ENCODE results near the gene ARHGEF12.

ARHGEF12 gene

GRCh38 chr11:120516461-120517389, 180.5 kb downstream of the ARHGEF12 start:
- no peak for DNase-seq (ENCODE audit: low read depth, low spot score)

DNA sequence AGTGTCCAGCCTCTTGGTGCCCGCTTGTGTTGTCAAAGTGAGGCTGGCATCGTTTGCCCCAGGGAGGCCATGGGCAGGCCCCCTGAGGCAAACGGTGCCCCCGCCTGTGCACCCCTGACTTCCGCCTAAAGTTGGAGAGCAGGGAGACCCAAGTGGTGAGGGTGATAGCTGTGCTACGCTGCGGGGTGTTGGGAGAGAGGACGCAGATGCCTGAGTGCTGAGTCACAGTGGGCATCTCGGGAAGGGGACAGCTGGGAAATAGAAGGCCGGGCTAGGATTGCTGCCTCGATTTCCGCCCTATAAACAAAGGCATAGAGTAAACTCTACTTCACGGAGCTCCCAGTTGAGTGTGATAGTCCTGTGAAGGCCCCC, 181.2 kb downstream of the ARHGEF12 start:
- DNase-seq (ENCODE audit: low read depth, low spot score) = no peak

GRCh38 chr11:120517801-120518291, 181.6 kb downstream of the ARHGEF12 start:
- DNase-seq (ENCODE audit: low read depth, low spot score) = no peak

DNA sequence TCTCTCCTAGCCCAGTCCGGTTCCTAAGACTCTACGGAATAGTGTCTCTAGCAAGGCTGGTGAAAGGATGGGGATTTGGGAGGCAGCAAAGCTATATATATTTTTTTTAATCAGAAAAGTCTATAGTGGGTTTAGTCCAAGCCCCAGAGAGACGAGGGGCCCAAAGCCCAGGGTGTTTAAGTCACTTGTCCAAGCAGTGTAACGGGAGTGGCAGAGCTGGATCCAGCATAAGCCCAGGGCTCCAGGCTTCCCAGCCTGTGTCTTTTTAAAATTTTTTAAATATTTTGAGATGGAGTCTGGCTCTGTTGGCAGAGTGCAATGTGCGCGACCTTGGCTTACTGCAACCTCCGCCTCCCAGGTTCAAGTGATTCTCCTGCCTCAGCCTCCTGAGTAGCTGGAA, 182.1 kb downstream of the ARHGEF12 start:
- no peak for DNase-seq (ENCODE audit: low read depth, low spot score)

GRCh38 chr11:120519474-120519873, 183.3 kb downstream of the ARHGEF12 start:
- DNase-seq (ENCODE audit: low read depth, low spot score) = no peak

DNA sequence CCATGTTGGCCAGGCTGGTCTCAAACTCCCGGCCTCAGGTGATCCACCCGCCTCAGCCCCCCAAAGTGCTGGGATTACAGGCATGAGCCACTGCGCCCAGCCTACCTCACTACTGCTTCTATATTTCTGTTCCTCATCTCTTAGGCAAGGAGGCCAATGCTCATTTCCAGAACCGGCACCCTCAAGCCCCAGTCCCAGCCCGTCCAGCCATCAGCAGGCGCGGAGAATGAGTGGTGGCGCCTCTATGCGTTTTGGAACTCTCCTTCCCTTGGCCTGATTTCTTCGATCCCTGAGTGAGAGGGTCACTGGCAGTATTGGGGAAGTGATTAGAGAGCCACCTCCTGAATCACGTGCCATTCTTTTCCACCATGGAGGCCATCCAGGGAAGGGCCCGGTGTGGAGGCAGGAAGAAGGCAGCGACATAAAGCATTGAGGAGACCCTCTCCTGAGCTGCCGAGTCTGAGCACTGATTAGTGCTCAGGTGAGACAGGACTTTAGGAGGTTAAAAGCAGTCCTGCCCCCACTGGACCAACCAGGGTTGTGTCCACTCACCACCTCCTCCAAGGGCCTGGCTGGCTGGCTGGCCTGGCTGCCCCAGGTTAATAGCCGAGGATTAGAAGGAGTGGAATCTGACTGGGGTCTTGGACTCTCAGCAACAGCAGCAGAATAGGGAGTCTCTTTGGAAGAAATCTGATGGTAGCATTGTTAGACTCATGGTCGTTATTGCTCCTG, 184.0 kb downstream of the ARHGEF12 start:
- DNase-seq (ENCODE audit: low read depth, low spot score) = no peak

DNA sequence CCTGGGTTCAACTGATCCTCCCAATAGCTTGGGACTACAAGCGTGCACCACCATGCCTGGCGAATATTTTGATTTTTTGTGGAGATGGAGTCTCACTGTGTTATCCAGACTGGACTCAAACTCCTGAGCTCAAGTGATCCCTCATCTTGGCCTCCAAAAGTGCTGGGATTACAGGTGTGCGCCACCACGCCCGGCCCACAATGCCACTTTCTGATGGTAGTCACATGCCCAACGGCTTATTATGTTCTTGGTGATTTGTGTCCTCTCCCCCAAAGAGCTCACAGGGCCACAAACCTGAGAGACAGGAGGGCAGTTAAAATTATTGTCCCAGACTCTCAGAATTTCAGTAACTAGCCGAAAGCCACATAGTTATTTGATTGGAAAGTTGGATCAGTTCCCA, 185.0 kb downstream of the ARHGEF12 start:
- no peak for DNase-seq (ENCODE audit: low read depth, low spot score)

- DNase-seq (ENCODE audit: low read depth, low spot score) = no peak
Observed at GRCh38 chr11:120522021-120522420, 185.8 kb downstream of the ARHGEF12 start.

- DNase-seq (ENCODE audit: low read depth, low spot score) = no peak
Observed at GRCh38 chr11:120522736-120523135, 186.5 kb downstream of the ARHGEF12 start.

GRCh38 chr11:120523196-120523595, 187.0 kb downstream of the ARHGEF12 start:
- DNase-seq (ENCODE audit: low read depth, low spot score) = no peak

DNA sequence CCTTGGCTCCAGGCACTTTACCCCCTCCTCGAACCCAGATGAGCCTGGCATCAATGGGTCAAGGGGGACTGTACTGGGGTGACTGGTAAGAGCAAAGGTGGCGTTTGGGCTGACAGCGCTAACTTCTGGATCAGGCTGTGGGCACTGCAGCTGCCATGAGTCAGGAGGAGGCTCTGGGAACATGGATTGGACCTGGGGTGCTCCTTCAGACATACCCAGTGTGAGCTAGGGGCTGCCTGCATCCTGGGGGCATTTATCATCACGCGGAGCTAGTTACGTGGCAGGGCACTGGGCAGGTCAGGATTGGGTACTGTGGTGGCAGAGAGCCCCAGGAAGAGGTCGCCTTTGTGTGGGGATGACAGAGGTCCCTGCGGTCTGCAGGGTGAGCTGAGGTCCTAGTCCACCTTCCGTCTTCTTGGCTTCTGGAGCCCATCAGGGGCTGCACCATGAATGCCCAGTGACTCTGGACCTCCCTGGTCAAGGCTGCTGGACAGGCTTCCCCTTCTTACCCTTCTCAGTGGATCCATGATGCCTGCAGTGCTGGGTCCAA, 188.4 kb downstream of the ARHGEF12 start:
- DNase-seq (ENCODE audit: low read depth, low spot score) = no peak

DNA sequence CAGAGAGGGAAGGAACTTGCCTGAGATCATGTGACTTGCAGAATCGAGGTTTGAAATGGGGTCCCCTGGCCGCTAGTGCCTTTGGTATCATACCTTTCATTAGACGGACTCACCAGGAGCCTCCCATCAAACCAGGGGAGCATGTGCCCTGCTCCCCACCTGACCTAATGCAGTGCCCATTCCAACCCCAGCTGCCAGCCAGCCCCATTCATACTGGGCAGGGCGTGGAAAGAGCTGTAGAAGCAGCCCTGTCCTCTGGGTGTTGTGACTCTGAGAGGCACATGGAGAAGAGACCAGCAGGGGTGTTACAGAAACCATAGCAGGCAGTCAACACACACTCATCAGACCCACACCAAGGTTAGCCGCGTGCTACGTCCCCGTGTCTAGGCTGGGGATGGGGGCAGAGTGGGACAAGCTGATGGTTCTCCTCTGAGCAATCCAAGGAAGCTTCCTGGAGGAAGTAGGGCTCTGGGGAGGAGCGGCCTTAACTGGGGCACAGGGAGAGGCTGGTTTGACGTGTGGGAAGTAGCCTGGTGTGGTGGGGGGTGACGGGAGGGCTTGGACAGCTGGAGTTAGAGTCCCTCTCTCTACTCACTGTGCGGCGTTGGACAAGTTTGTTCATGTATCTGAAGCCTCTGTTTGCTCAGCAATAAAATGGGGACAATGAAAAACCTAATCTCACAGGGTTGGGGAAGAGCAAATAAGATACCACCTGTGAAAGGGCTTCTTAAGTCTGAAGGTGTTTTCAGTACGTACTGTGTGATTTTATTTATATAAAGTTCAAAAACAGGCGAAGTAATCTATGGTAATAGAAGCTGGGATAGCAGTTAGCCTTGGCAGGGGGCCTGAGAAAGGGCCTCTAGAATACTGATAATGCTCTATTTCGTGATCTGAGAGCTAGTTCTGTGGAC, 189.3 kb downstream of the ARHGEF12 start:
- DNase-seq (ENCODE audit: low read depth, low spot score) = no peak

DNA sequence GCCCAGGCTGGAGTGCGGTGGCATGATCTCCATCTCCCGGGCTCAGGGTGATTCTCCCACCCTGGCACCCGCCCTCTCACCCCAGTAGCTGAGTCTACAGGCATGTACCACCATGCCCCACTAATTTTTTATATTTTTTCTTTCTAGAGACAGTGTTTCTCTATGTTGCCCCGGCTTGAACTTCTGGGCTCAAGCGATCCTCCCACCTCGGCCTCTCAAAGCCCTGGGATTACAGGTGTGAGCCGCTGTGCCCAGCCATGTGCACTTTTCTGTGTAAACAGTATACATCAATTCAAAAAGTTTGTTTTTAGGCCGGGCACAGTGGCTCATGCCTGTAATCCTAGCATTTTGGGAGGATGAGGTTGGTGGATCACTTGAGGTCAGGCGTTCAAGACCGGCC, 190.0 kb downstream of the ARHGEF12 start:
- DNase-seq (ENCODE audit: low read depth, low spot score) = no peak

DNA sequence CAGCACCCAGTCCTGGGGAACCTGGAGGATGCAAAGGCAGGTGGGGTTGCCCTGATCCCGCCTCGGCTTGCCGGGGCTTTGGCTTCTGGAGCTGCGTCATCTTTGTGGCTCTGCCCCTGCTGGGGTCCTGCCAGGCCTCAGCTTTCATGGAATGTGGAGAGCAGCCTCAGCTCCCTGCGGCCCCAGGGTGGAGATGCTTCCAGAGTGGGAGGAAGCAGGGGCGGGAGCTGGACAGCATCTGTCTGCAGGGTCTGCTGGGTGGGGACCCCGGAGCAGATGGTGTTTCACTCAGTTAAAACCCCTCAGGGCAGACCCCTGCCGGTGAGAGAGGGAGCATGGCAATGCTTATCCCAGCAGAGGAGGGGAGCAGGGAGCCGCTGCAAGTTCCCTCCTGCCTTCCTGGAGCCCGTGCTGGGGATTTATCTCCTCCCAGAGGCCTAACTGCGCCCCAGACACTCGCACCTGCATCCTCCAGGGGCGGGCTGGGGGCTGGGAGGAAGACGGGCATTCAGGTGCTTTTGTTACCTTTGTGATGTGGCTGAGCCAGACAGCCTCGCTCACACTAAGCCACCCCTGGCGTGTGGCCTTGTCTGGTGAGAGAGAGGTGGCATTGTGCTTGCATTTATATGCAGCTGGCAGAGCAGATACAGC, 191.0 kb downstream of the ARHGEF12 start:
- no peak for DNase-seq (ENCODE audit: low read depth, low spot score)

GRCh38 chr11:120528749-120529148, 192.5 kb downstream of the ARHGEF12 start:
- no peak for DNase-seq (ENCODE audit: low read depth, low spot score)

GRCh38 chr11:120529214-120529613, 193.0 kb downstream of the ARHGEF12 start:
- DNase-seq (ENCODE audit: low read depth, low spot score) = no peak

DNA sequence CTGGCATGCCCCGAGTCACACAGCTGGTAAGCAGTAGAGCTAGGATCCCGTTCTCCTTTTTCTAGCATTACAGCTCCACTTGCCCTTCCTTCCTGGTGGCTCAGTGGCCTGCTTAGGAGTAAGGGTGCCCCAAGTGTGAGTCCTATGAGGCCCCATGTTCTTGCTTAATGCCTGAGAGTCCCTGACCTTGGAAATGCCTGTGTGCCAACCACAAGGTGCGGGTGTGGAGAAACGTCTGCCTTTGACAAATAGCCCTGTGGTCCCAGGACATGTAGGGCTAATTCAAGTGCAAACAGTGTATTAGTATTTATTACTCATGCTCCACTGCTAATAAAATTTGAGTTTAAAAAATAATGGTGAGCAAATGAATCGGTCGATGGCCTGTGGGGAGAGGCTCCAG, 193.7 kb downstream of the ARHGEF12 start:
- no peak for DNase-seq (ENCODE audit: low read depth, low spot score)

DNA sequence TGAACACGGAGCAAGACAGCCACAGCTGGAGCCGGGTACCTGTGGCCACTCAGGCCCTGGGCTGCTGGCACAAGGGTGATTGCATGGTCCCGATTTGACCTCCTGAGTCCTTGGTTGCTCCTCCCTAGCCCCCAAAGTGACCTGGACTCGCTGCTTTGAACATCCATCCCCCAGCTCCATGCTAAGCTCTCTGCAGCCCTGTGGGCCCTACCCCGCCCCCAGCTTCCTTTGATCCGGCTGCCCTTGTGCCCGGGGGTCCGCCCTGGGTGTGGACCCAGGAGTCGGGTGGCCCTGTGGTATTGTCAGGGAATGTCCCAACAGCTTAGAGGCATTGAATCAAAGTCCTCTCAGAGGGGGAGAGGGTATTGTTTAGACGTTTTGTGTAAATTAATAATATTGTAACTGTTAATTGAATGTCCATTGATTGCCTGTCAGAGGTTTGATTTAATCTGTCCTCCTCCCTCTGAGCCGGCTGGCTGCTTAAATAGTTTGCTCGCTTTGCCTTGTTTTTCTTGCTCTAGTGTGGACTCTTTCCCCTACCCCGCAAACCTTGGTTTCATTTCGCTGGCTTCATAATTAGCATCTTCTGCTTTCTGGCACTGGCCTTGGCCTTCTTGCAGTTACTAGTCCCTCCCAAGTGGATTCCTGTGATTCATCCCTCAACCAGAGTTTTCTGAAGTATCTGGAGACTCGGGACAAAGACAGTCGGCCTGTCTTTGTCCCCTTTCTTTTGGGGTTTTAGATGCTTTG, 196.0 kb downstream of the ARHGEF12 start:
- DNase-seq (ENCODE audit: low read depth, low spot score) = no peak

- no peak for DNase-seq (ENCODE audit: low read depth, low spot score)
Observed at GRCh38 chr11:120532832-120533196, 196.6 kb downstream of the ARHGEF12 start.

GRCh38 chr11:120536091-120536796, 200.0 kb downstream of the ARHGEF12 start:
- no peak for DNase-seq (ENCODE audit: low read depth, low spot score)

Data from activated CD4-positive, CD25-positive, alpha-beta regulatory T cell treated with anti-CD3 and anti-CD28 coated beads, Interleukin-2, amount 50 U/mL, for 16 hours (primary cell).